ENCODE measurements around the gene AKAP6.

AKAP6 gene

GRCh38 chr14:32421781-32422180 lies 92.7 kb downstream of the AKAP6 start:
- Histone ChIP-seq H3K4me2 (no peak overlapping the region), H3K9ac (no peak overlapping the region), H3K27me3 (ENCODE audit: insufficient read depth, low read depth) (no peaks in the 10 kb centered on the region), H3K4me1 (ENCODE audit: low read depth, poor library complexity, severe bottlenecking) (no peaks in the 10 kb centered on the region), H3K4me3 (IDR thresholded peaks at IDR 0.05; ENCODE audit: insufficient read depth, low read depth, low read length) (no peak overlapping the region), H3K79me2 (ENCODE audit: insufficient read depth, low read depth) (no peaks in the 10 kb centered on the region), H2AFZ (ENCODE audit: low read depth) (no peak overlapping the region), H3K27ac (no peak overlapping the region), H4K20me1 (ENCODE audit: insufficient read depth) (no peaks in the 10 kb centered on the region), H3K36me3 (ENCODE audit: insufficient read depth) (no peaks in the 10 kb centered on the region)
- TF ChIP-seq CTCF (conservative IDR thresholded peaks at IDR 0.05; ENCODE audit: low read depth, low read length), result no peak

- no peaks in the 10 kb centered on the region for H3K4me1 ChIP-seq (ENCODE audit: low read depth, poor library complexity, severe bottlenecking)
- no peaks in the 10 kb centered on the region for H4K20me1 ChIP-seq (ENCODE audit: insufficient read depth)
- no peak overlapping the region for H3K4me3 ChIP-seq (IDR thresholded peaks at IDR 0.05; ENCODE audit: insufficient read depth, low read depth, low read length)
- no peak overlapping the region for H3K27ac ChIP-seq
- H3K4me2 ChIP-seq, result no peak overlapping the region
- H3K27me3 ChIP-seq (ENCODE audit: insufficient read depth, low read depth), result no peaks in the 10 kb centered on the region
- H3K79me2 ChIP-seq (ENCODE audit: insufficient read depth, low read depth), result no peaks in the 10 kb centered on the region
- no peak for TF ChIP-seq CTCF (conservative IDR thresholded peaks at IDR 0.05; ENCODE audit: low read depth, low read length)
- H3K36me3 ChIP-seq (ENCODE audit: insufficient read depth), result no peaks in the 10 kb centered on the region
- H3K9ac ChIP-seq, result no peak overlapping the region
- H2AFZ ChIP-seq (ENCODE audit: low read depth), result no peak overlapping the region
Observed at GRCh38 chr14:32422440-32422839, 93.3 kb downstream of the AKAP6 start.

GRCh38 chr14:32426028-32426427 lies 96.9 kb downstream of the AKAP6 start:
- H3K4me2 ChIP-seq, result no peak overlapping the region
- no peak overlapping the region for H3K9ac ChIP-seq
- H2AFZ ChIP-seq (ENCODE audit: low read depth), result no peak overlapping the region
- no peak overlapping the region for H3K27ac ChIP-seq
- no peak overlapping the region for H3K4me3 ChIP-seq (IDR thresholded peaks at IDR 0.05; ENCODE audit: insufficient read depth, low read depth, low read length)
- no peaks in the 10 kb centered on the region for H3K79me2 ChIP-seq (ENCODE audit: insufficient read depth, low read depth)
- TF ChIP-seq CTCF (conservative IDR thresholded peaks at IDR 0.05; ENCODE audit: low read depth, low read length), result no peak
- H3K36me3 ChIP-seq (ENCODE audit: insufficient read depth), result no peaks in the 10 kb centered on the region
- no peaks in the 10 kb centered on the region for H3K27me3 ChIP-seq (ENCODE audit: insufficient read depth, low read depth)
- no peaks in the 10 kb centered on the region for H3K4me1 ChIP-seq (ENCODE audit: low read depth, poor library complexity, severe bottlenecking)
- no peaks in the 10 kb centered on the region for H4K20me1 ChIP-seq (ENCODE audit: insufficient read depth)

GRCh38 chr14:32426586-32427388 lies 97.7 kb downstream of the AKAP6 start:
- H3K27ac ChIP-seq, result no peak overlapping the region
- no peak for TF ChIP-seq CTCF (conservative IDR thresholded peaks at IDR 0.05; ENCODE audit: low read depth, low read length)
- H3K4me2 ChIP-seq, result no peak overlapping the region
- no peaks in the 10 kb centered on the region for H3K79me2 ChIP-seq (ENCODE audit: insufficient read depth, low read depth)
- H4K20me1 ChIP-seq (ENCODE audit: insufficient read depth), result no peaks in the 10 kb centered on the region
- H3K27me3 ChIP-seq (ENCODE audit: insufficient read depth, low read depth), result no peaks in the 10 kb centered on the region
- H3K9ac ChIP-seq, result no peak overlapping the region
- no peak overlapping the region for H3K4me3 ChIP-seq (IDR thresholded peaks at IDR 0.05; ENCODE audit: insufficient read depth, low read depth, low read length)
- H3K4me1 ChIP-seq (ENCODE audit: low read depth, poor library complexity, severe bottlenecking), result no peaks in the 10 kb centered on the region
- H2AFZ ChIP-seq (ENCODE audit: low read depth), result no peak overlapping the region
- no peaks in the 10 kb centered on the region for H3K36me3 ChIP-seq (ENCODE audit: insufficient read depth)

Data from KMS-11 (cell line).